Adrenal gland (tissue), 5 donors: ENCODE results near the gene BRD7.

ENCODE experiments used
- CTCF ChIP-seq, 6 experiments: fragments of 450-650 bp in 4 of 6; fragments of 200-600 bp in 2 of 6; sonication (generic) in 1 of 6; IDR thresholded peaks; 1 replicate in 5 of 6; 2 replicates in 1 of 6; pipeline versions ENCODE4 v1.5.1 to v1.8.0; 2016 to 2021; ENCODE audit warnings: antibody characterized with exemption in 6 of 6, mild to moderate bottlenecking in 2 of 6, moderate library complexity in 1 of 6
- POLR2A ChIP-seq, 2 donors: fragments of 450-650 bp; IDR thresholded peaks; one replicate each; pipeline ENCODE4 v1.6.1; 2017; ENCODE audit warnings: antibody characterized with exemption in 2 of 2, mild to moderate bottlenecking in 2 of 2, moderate library complexity in 1 of 2
- donor health status: DM: no; HTN: no; CAD: no.

GRCh38 chr16:50393858-50394802 is 25.3 kb upstream of the BRD7 start:
- TF ChIP-seq CTCF (IDR thresholded peaks at IDR 0.05) = no peak
- no peak for TF ChIP-seq POLR2A (IDR thresholded peaks at IDR 0.05)
